Measurements from ENCODE around the gene MPC1L.
A peak's percentile ranks its signal among the peaks of the same experiment; 100 is the strongest.

The MPC1L gene

GRCh38 chrX:40653535-40653934 lies 30.3 kb downstream of the MPC1L start:
- ChIA-PET CTCF (interaction anchor here (0.8 to 1.5 kb wide), 2 partner anchors 141 to 143 kb away, joined by 4 to 6 read pairs; no protein-coding TSS in a partner anchor), POLR2A (interaction anchor here (1.4 kb wide), 1 partner anchor 432 kb away, joined by 4 read pairs; the partner anchor contains the start of gene USP9X)
- TF ChIP-seq FOXA1 (IDR thresholded peaks at IDR 0.05) (no peak), LEF1 (IDR thresholded peaks at IDR 0.05; ENCODE audit: borderline replicate concordance) (no peak), PKNOX1 (IDR thresholded peaks at IDR 0.05) (no peak), TARDBP (IDR thresholded peaks at IDR 0.05) (no peak), CTBP1 (IDR thresholded peaks at IDR 0.05; ENCODE audit: borderline replicate concordance) (no peak), ARNT (IDR thresholded peaks at IDR 0.05) (no peak), FOXM1 (IDR thresholded peaks at IDR 0.05; ENCODE audit: borderline replicate concordance) (no peak)
- no peak for DNase-seq (ENCODE audit: extremely low spot score)

- ChIA-PET POLR2A (no interaction called here), CTCF (no interaction called here)
- no peak for DNase-seq (ENCODE audit: extremely low spot score)
- TF ChIP-seq FOXK2 (IDR thresholded peaks at IDR 0.05) (no peak), SP1 (IDR thresholded peaks at IDR 0.05) (no peak), L3MBTL2 (conservative IDR thresholded peaks at IDR 0.05) (no peak), TARDBP (IDR thresholded peaks at IDR 0.05) (no peak), FOXM1 (IDR thresholded peaks at IDR 0.05; ENCODE audit: borderline replicate concordance) (no peak), FOXA1 (IDR thresholded peaks at IDR 0.05) (no peak), HDGF (IDR thresholded peaks at IDR 0.05; ENCODE audit: borderline replicate concordance) (no peak), NFRKB (IDR thresholded peaks at IDR 0.05) (no peak), ARNT (IDR thresholded peaks at IDR 0.05) (no peak)
Observed at GRCh38 chrX:40660381-40660780, 37.2 kb downstream of the MPC1L start.

GRCh38 chrX:40661489-40661888 lies 38.3 kb downstream of the MPC1L start:
- no peak for DNase-seq (ENCODE audit: extremely low spot score)
- POLR2A ChIA-PET, result no interaction called here
- CTCF ChIA-PET, result interaction anchor here (0.5 to 1.2 kb wide), 2 partner anchors 10 to 485 kb away, joined by 3 to 4 read pairs; no protein-coding TSS in a partner anchor
- TF ChIP-seq SUZ12 (IDR thresholded peaks at IDR 0.05) (no peak), NFRKB (IDR thresholded peaks at IDR 0.05) (no peak), ZNF384 (IDR thresholded peaks at IDR 0.05) (no peak), BHLHE40 (IDR thresholded peaks at IDR 0.05; ENCODE audit: borderline replicate concordance) (no peak), PKNOX1 (IDR thresholded peaks at IDR 0.05) (no peak), HDGF (IDR thresholded peaks at IDR 0.05; ENCODE audit: borderline replicate concordance) (no peak), FOXA1 (IDR thresholded peaks at IDR 0.05) (no peak), LEF1 (IDR thresholded peaks at IDR 0.05; ENCODE audit: borderline replicate concordance) (no peak), SP1 (IDR thresholded peaks at IDR 0.05) (no peak), FOXM1 (IDR thresholded peaks at IDR 0.05; ENCODE audit: borderline replicate concordance) (no peak), L3MBTL2 (conservative IDR thresholded peaks at IDR 0.05) (no peak), ELF4 (IDR thresholded peaks at IDR 0.05) (no peak)

- TF ChIP-seq BHLHE40 (IDR thresholded peaks at IDR 0.05; ENCODE audit: borderline replicate concordance), result no peak
- TF ChIP-seq FOXA1 (IDR thresholded peaks at IDR 0.05), result no peak
- TF ChIP-seq FOXM1 (IDR thresholded peaks at IDR 0.05; ENCODE audit: borderline replicate concordance), result no peak
- ChIA-PET POLR2A (no interaction called here), CTCF (no interaction called here)
- no peak for DNase-seq (ENCODE audit: extremely low spot score)
Observed at GRCh38 chrX:40663078-40663740, 40.0 kb downstream of the MPC1L start.

GRCh38 chrX:40663880-40664630 lies 40.8 kb downstream of the MPC1L start:
- TF ChIP-seq ARNT (IDR thresholded peaks at IDR 0.05), result no peak
- TF ChIP-seq FOXK2 (IDR thresholded peaks at IDR 0.05), result no peak
- TF ChIP-seq HDGF (IDR thresholded peaks at IDR 0.05; ENCODE audit: borderline replicate concordance), result no peak
- no peak for TF ChIP-seq L3MBTL2 (conservative IDR thresholded peaks at IDR 0.05)
- no peak for TF ChIP-seq FOXM1 (IDR thresholded peaks at IDR 0.05; ENCODE audit: borderline replicate concordance)
- no peak for TF ChIP-seq TARDBP (IDR thresholded peaks at IDR 0.05)
- no peak for TF ChIP-seq ZNF384 (IDR thresholded peaks at IDR 0.05)
- no peak for TF ChIP-seq BHLHE40 (IDR thresholded peaks at IDR 0.05; ENCODE audit: borderline replicate concordance)
- TF ChIP-seq SP1 (IDR thresholded peaks at IDR 0.05), result no peak
- TF ChIP-seq FOXA1 (IDR thresholded peaks at IDR 0.05), result no peak
- TF ChIP-seq CTBP1 (IDR thresholded peaks at IDR 0.05; ENCODE audit: borderline replicate concordance), result no peak
- no peak for TF ChIP-seq ELF4 (IDR thresholded peaks at IDR 0.05)
- TF ChIP-seq LEF1 (IDR thresholded peaks at IDR 0.05; ENCODE audit: borderline replicate concordance), result no peak
- TF ChIP-seq PKNOX1 (IDR thresholded peaks at IDR 0.05), result no peak
- POLR2A ChIA-PET, result no interaction called here
- CTCF ChIA-PET, result no interaction called here
- DNase-seq (ENCODE audit: extremely low spot score), result peak; percentile 20

- POLR2A ChIA-PET, result no interaction called here
- TF ChIP-seq ZNF384 (IDR thresholded peaks at IDR 0.05), result no peak
- CTCF ChIA-PET, result no interaction called here
- no peak for DNase-seq (ENCODE audit: extremely low spot score)
Observed at GRCh38 chrX:40671126-40671525, 47.9 kb downstream of the MPC1L start.
